ACHN (cell line): ENCODE measurements around the gene TRIP12.

ENCODE experiments used
- DNase-seq: peaks from one replicate; pipeline ENCODE4 v3.0.0-alpha.2; 2015
- in situ Hi-C: cut with HindIII; loops from 2 replicates; pipeline ENCODE4 v1.10.0; 2017; ENCODE audit warnings: low sequenced_read_pairs, low pct_ligation_motif_present, low pct_unique_long_range_greater_than_20kb

Gene TRIP12

GRCh38 chr2:229884775-229885699, 36.8 kb downstream of the TRIP12 start:
- DNase-seq = no peak
- in situ Hi-C loops = no loop called here

- in situ Hi-C loops = no loop called here
- DNase-seq = no peak
These were observed 39.2 kb downstream of the TRIP12 start for GRCh38 chr2:229882583-229882982.

GRCh38 chr2:229880892-229881586, 40.8 kb downstream of the TRIP12 start:
- in situ Hi-C loops = no loop called here
- no peak for DNase-seq

GRCh38 chr2:229879191-229879950, 42.4 kb downstream of the TRIP12 start:
- in situ Hi-C loops = no loop called here

GRCh38 chr2:229875549-229875948, 46.3 kb downstream of the TRIP12 start:
- no peak for DNase-seq
- in situ Hi-C loops = no loop called here

More at GRCh38 chr2:229879191-229879950, 42.4 kb downstream of the TRIP12 start:
- DNase-seq = no peak

- DNase-seq = no peak
- in situ Hi-C loops = no loop called here
These were observed 47.2 kb downstream of the TRIP12 start for GRCh38 chr2:229874647-229875046.

GRCh38 chr2:229873123-229873581, 48.7 kb downstream of the TRIP12 start:
- DNase-seq = peak; percentile 57
- in situ Hi-C loops = no loop called here

GRCh38 chr2:229870903-229871656, 50.7 kb downstream of the TRIP12 start:
- no peak for DNase-seq
- in situ Hi-C loops = no loop called here

GRCh38 chr2:229869226-229869625, 52.6 kb downstream of the TRIP12 start:
- DNase-seq = no peak
- in situ Hi-C loops = no loop called here

- in situ Hi-C loops = no loop called here
- no peak for DNase-seq
These were observed 53.0 kb downstream of the TRIP12 start for GRCh38 chr2:229868794-229869193.

- no peak for DNase-seq
- in situ Hi-C loops = no loop called here
These were observed 56.8 kb downstream of the TRIP12 start for GRCh38 chr2:229865033-229865432.

GRCh38 chr2:229861431-229861830, 60.4 kb downstream of the TRIP12 start:
- DNase-seq = no peak
- in situ Hi-C loops = no loop called here

- in situ Hi-C loops = no loop called here
- DNase-seq = no peak
These were observed 61.5 kb downstream of the TRIP12 start for GRCh38 chr2:229860334-229860733.

- in situ Hi-C loops = no loop called here
These were observed 63.5 kb downstream of the TRIP12 start for GRCh38 chr2:229858351-229858750.

GRCh38 chr2:229857634-229858033, 64.2 kb downstream of the TRIP12 start:
- DNase-seq = no peak
- in situ Hi-C loops = no loop called here

More at GRCh38 chr2:229858351-229858750, 63.5 kb downstream of the TRIP12 start:
- no peak for DNase-seq

GRCh38 chr2:229856413-229856812, 65.4 kb downstream of the TRIP12 start:
- DNase-seq = no peak
- in situ Hi-C loops = no loop called here

GRCh38 chr2:229855116-229855515, 66.7 kb downstream of the TRIP12 start:
- no peak for DNase-seq
- in situ Hi-C loops = no loop called here

- no peak for DNase-seq
- in situ Hi-C loops = no loop called here
These were observed 69.2 kb downstream of the TRIP12 start for GRCh38 chr2:229852565-229852964.
